ENCODE data around the gene PCDHB15.
"Not testable (repeated sequence)": the region's sequence is repeated elsewhere in the genome, so short reads cannot be mapped to it uniquely, and the experiment has no call there.

The PCDHB15 gene

DNA sequence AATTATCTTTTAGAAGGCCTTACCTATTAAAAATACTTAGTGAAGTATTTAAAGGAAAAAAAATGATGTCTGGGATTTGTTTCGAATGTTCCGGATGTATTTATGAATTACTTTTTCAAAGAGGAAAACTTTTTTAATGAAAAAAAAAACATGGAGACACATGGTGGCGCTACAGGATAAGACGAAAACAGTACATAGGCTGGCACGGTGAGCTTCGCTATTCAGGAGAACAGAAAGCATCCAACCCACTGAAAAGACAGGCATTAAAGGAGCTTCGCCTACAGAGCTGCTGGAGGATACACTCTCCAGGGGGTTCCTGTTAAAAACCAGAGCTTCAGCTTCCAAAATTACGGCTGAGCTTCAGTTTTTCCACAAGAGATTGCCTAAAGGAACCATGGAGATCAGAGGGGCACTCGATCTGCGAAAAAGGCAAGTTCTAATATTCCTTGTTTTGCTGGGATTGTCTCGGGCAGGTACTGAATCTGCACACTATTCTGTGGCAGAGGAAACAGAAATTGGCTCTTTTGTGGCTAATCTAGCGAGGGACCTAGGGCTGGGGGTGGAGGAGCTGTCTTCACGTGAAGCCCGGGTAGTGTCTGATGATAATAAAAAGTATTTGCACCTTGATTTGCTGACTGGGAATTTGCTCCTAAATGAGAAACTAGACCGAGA, 21.9 kb upstream of the PCDHB15 start, which contains the start of gene PCDHB14:
Gene PCDHB14, plus strand, starts transcription at position 232 of the 672 bp plus-strand sequence. Its CDS starts 163 bp downstream, at position 395.
- DNase-seq (ENCODE audit: low read depth, low spot score): peak; percentile 90
- peak within 1 kb of the TSS; percentile 56 for H3K9ac ChIP-seq (ENCODE audit: insufficient read length)
- TF ChIP-seq POLR2AphosphoS5 (IDR thresholded peaks at IDR 0.05; ENCODE audit: borderline replicate concordance, low read depth, low read length) (peak; percentile 26; the same call in 1 of the 2 replicates), EZH2 (IDR thresholded peaks at IDR 0.05) (no peak)
- H3K4me3 ChIP-seq: peak within 1 kb of the TSS; percentile 77
- H3K27ac ChIP-seq: peak within 1 kb of the TSS; percentile 44; the same call in 1 of the 2 replicates
- H3K36me3 ChIP-seq (ENCODE audit: insufficient read depth, low read length): no peaks in the 10 kb centered on the region
- H3K9me3 ChIP-seq (ENCODE audit: low read depth, low read length): peaks cover 5% of the 10 kb centered on the region; the same call in 1 of the 2 replicates

DNA sequence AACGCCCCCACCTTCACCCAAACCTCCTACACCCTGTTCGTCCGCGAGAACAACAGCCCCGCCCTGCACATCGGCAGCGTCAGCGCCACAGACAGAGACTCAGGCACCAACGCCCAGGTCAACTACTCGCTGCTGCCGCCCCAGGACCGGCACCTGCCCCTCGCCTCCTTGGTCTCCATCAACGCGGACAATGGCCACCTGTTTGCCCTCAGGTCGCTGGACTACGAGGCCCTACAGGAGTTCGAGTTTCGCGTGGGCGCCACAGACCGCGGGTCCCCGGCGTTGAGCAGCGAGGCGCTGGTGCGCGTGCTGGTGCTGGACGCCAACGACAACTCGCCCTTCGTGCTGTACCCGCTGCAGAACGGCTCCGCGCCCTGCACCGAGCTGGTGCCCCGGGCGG, 20.4 kb upstream of the PCDHB15 start:
- H3K4me3 ChIP-seq; DNase-seq (ENCODE audit: low read depth, low spot score); H3K9me3 ChIP-seq (ENCODE audit: low read depth, low read length); H3K36me3 ChIP-seq (ENCODE audit: insufficient read depth, low read length); H3K9ac ChIP-seq (ENCODE audit: insufficient read length); H3K27ac ChIP-seq: not testable (repeated sequence)

GRCh38 chr5:141225421-141225820, 19.8 kb upstream of the PCDHB15 start:
- not testable (repeated sequence) for H3K27ac ChIP-seq; DNase-seq (ENCODE audit: low read depth, low spot score); H3K9me3 ChIP-seq (ENCODE audit: low read depth, low read length); H3K9ac ChIP-seq (ENCODE audit: insufficient read length); H3K36me3 ChIP-seq (ENCODE audit: insufficient read depth, low read length); H3K4me3 ChIP-seq

GRCh38 chr5:141234109-141234667, 11.0 kb upstream of the PCDHB15 start:
- Histone ChIP-seq H3K9ac (ENCODE audit: insufficient read length) (no peak overlapping the region), H3K27ac (no peak overlapping the region), H3K36me3 (ENCODE audit: insufficient read depth, low read length) (no peaks in the 10 kb centered on the region), H3K9me3 (ENCODE audit: low read depth, low read length) (peaks cover 3% of the 10 kb centered on the region; the same call in 1 of the 2 replicates), H3K4me3 (no peak overlapping the region)
- no peak for DNase-seq (ENCODE audit: low read depth, low spot score)
- TF ChIP-seq EZH2 (IDR thresholded peaks at IDR 0.05) (no peak), FOXP2 (optimal IDR thresholded peaks at IDR 0.05; ENCODE audit: control extremely low read depth, extremely low read length, insufficient read depth) (no peak), POLR2AphosphoS5 (IDR thresholded peaks at IDR 0.05; ENCODE audit: borderline replicate concordance, low read depth, low read length) (no peak)

GRCh38 chr5:141235922-141236321, 9.3 kb upstream of the PCDHB15 start:
- H3K36me3 ChIP-seq (ENCODE audit: insufficient read depth, low read length): not testable (repeated sequence)

DNA sequence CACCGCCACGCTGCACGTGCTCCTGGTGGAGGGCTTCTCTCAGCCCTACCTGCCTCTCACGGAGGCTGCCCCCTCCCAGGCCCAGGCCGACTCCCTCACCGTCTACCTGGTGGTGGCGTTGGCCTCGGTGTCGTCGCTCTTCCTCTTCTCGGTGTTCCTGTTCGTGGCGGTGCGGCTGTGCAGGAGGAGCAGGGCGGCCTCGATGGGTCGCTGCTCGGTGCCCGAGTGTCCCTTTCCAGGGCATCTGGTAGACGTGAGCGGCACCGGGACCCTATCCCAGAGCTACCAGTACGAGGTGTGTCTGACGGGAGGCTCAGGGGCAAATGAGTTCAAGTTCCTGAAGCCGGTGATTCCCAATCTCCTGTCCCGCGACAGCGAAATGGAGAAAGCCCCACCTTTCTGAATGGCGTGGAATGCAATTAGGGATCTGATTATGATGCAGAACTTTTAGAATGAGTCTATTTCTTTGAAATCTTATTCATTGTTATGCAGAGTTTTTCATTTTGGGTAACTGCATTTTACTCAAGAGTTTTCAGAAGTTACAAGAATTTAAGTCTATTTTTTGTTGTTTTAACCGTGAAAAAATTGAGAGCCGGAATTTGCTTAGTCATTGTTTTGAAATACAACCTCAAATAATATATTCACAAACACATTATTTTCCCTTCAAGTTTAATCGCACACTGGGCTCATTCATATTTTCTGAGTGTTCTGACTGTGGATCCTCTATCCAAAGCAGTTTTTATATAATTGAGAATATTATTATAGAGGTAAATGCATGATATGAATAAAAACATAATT, 8.5 kb upstream of the PCDHB15 start:
- DNase-seq (ENCODE audit: low read depth, low spot score): no peak
- H3K4me3 ChIP-seq: no peak overlapping the region
- peaks cover 3% of the 10 kb centered on the region; the same call in 1 of the 2 replicates for H3K9me3 ChIP-seq (ENCODE audit: low read depth, low read length)
- H3K36me3 ChIP-seq (ENCODE audit: insufficient read depth, low read length): no peaks in the 10 kb centered on the region
- H3K9ac ChIP-seq (ENCODE audit: insufficient read length): no peak overlapping the region
- no peak overlapping the region for H3K27ac ChIP-seq
- TF ChIP-seq EZH2 (IDR thresholded peaks at IDR 0.05): no peak
- no peak for TF ChIP-seq POLR2AphosphoS5 (IDR thresholded peaks at IDR 0.05; ENCODE audit: borderline replicate concordance, low read depth, low read length)
- TF ChIP-seq FOXP2 (optimal IDR thresholded peaks at IDR 0.05; ENCODE audit: control extremely low read depth, extremely low read length, insufficient read depth): no peak

More at GRCh38 chr5:141235922-141236321, 9.3 kb upstream of the PCDHB15 start:
- H3K9me3 ChIP-seq (ENCODE audit: low read depth, low read length); H3K9ac ChIP-seq (ENCODE audit: insufficient read length); H3K4me3 ChIP-seq; DNase-seq (ENCODE audit: low read depth, low spot score); H3K27ac ChIP-seq: not testable (repeated sequence)

DNA sequence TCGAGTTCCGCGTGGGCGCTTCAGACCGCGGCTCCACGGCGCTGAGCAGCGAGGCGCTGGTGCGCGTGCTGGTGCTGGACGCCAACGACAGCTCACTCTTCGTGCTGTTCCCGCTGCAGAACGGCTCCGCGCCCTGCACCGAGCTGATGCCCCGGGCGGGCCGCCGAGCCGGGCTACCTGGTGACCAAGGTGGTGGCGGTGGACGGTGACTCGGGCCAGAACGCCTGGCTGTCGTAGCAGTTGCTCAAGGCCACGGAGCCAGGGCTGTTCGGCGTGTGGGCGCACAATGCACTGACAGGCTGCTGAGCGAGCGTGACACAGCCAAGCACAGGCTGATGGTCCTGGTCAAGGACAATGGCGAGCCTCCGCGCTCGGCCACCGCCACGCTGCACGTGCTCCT, 3.7 kb upstream of the PCDHB15 start:
- H3K9ac ChIP-seq (ENCODE audit: insufficient read length): no peak overlapping the region
- DNase-seq (ENCODE audit: low read depth, low spot score): no peak
- no peak overlapping the region for H3K27ac ChIP-seq
- no peak for TF ChIP-seq EZH2 (IDR thresholded peaks at IDR 0.05)
- TF ChIP-seq FOXP2 (optimal IDR thresholded peaks at IDR 0.05; ENCODE audit: control extremely low read depth, extremely low read length, insufficient read depth): no peak
- no peak for TF ChIP-seq POLR2AphosphoS5 (IDR thresholded peaks at IDR 0.05; ENCODE audit: borderline replicate concordance, low read depth, low read length)
- no peak overlapping the region for H3K4me3 ChIP-seq
- no peaks in the 10 kb centered on the region; the same call in 1 of the 2 replicates for H3K9me3 ChIP-seq (ENCODE audit: low read depth, low read length)
- no peaks in the 10 kb centered on the region for H3K36me3 ChIP-seq (ENCODE audit: insufficient read depth, low read length)

- H3K9me3 ChIP-seq (ENCODE audit: low read depth, low read length): not testable (repeated sequence)
These were observed 1.8 kb downstream of the PCDHB15 start for GRCh38 chr5:141246971-141247370.

DNA sequence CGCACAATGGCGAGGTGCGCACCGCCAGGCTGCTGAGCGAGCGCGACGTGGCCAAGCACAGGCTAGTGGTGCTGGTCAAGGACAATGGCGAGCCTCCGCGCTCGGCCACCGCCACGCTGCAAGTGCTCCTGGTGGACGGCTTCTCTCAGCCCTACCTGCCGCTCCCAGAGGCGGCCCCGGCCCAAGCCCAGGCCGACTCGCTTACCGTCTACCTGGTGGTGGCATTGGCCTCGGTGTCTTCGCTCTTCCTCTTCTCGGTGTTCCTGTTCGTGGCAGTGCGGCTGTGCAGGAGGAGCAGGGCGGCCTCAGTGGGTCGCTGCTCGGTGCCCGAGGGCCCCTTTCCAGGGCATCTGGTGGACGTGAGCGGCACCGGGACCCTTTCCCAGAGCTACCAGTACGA, 2.2 kb downstream of the PCDHB15 start:
- not testable (repeated sequence) for H3K9me3 ChIP-seq (ENCODE audit: low read depth, low read length); H3K27ac ChIP-seq

More at GRCh38 chr5:141246971-141247370, 1.8 kb downstream of the PCDHB15 start:
- H3K36me3 ChIP-seq (ENCODE audit: insufficient read depth, low read length); H3K9ac ChIP-seq (ENCODE audit: insufficient read length); DNase-seq (ENCODE audit: low read depth, low spot score); H3K4me3 ChIP-seq; H3K27ac ChIP-seq: not testable (repeated sequence)

More for the DNA sequence above, 2.2 kb downstream of the PCDHB15 start:
- not testable (repeated sequence) for H3K36me3 ChIP-seq (ENCODE audit: insufficient read depth, low read length); H3K4me3 ChIP-seq; H3K9ac ChIP-seq (ENCODE audit: insufficient read length); DNase-seq (ENCODE audit: low read depth, low spot score)
